ENCODE measurements around the gene MANBA.
"Not testable (repeated sequence)": the region's sequence is repeated elsewhere in the genome, so short reads cannot be mapped to it uniquely, and the experiment has no call there.

MANBA gene

GRCh38 chr4:102730968-102731533 is 29.7 kb downstream of the MANBA start:
- H3K4me3 ChIP-seq (ENCODE audit: low read depth, low read length) = no peak overlapping the region
- DNase-seq (ENCODE audit: low read depth, low spot score) = no peak
- in situ Hi-C loops (cut with HindIII; ENCODE audit: low sequenced_read_pairs) = no loop called here
- TF ChIP-seq, protein P1, sequence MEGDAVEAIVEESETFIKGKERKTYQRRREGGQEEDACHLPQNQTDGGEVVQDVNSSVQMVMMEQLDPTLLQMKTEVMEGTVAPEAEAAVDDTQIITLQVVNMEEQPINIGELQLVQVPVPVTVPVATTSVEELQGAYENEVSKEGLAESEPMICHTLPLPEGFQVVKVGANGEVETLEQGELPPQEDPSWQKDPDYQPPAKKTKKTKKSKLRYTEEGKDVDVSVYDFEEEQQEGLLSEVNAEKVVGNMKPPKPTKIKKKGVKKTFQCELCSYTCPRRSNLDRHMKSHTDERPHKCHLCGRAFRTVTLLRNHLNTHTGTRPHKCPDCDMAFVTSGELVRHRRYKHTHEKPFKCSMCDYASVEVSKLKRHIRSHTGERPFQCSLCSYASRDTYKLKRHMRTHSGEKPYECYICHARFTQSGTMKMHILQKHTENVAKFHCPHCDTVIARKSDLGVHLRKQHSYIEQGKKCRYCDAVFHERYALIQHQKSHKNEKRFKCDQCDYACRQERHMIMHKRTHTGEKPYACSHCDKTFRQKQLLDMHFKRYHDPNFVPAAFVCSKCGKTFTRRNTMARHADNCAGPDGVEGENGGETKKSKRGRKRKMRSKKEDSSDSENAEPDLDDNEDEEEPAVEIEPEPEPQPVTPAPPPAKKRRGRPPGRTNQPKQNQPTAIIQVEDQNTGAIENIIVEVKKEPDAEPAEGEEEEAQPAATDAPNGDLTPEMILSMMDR (IDR thresholded peaks at IDR 0.05; ENCODE audit: low read depth, low read length) = peak; percentile 26

- H3K4me3 ChIP-seq (ENCODE audit: low read depth, low read length); in situ Hi-C loops (cut with HindIII; ENCODE audit: low sequenced_read_pairs); DNase-seq (ENCODE audit: low read depth, low spot score): not testable (repeated sequence)
Measured at GRCh38 chr4:102729486-102729885, 31.3 kb downstream of the MANBA start.

DNA sequence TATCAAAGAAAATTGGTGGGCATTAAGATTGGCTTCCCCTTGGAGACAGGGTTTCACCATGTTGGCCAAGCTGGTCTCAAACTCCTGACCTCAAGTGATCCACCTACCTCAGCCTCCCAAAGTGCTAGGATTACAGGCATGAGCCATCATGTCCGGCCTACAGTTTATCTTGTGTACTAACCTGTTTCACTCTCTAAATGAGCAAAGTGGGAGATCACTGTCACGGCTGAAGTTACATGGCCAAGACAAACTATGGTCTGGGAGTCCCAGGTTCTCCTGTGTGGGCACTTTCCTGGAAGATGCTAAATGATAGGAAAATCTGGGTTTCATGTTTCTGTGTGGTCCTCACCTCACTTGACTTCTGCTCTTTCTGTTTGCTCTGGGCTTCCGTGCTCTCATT is 33.8 kb downstream of the MANBA start:
- in situ Hi-C loops (cut with HindIII; ENCODE audit: low sequenced_read_pairs); DNase-seq (ENCODE audit: low read depth, low spot score); H3K4me3 ChIP-seq (ENCODE audit: low read depth, low read length): not testable (repeated sequence)

- in situ Hi-C loops (cut with HindIII; ENCODE audit: low sequenced_read_pairs) = no loop called here
- no peak for DNase-seq (ENCODE audit: low read depth, low spot score)
Measured at GRCh38 chr4:102726068-102726467, 34.7 kb downstream of the MANBA start.

DNA sequence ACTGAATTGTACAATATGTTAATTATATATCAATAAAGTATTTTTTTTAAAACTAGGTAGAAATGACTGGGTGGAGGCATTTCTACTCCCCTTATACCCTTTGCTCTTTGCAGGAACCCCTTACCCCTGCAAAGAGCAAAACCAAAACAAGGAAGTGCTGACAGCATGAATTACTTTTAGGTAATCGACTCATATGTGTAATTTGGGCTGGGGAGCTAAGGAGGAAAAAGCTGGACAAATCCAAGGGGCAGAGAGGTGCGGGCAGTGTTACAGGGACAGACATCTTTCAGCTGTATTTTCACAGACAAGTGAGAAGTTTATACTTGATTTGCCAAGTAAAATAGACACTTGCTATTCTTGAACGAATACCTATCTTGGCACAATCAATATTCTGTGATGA is 35.5 kb downstream of the MANBA start:
- in situ Hi-C loops (cut with HindIII; ENCODE audit: low sequenced_read_pairs) = no loop called here
- TF ChIP-seq, protein P1 (IDR thresholded peaks at IDR 0.05; ENCODE audit: low read depth, low read length) = no peak
- no peak overlapping the region for H3K4me3 ChIP-seq (ENCODE audit: low read depth, low read length)
- no peak for DNase-seq (ENCODE audit: low read depth, low spot score)

More at GRCh38 chr4:102726068-102726467, 34.7 kb downstream of the MANBA start:
- H3K4me3 ChIP-seq (ENCODE audit: low read depth, low read length) = no peak overlapping the region
- TF ChIP-seq, protein P1 (IDR thresholded peaks at IDR 0.05; ENCODE audit: low read depth, low read length) = no peak

DNA sequence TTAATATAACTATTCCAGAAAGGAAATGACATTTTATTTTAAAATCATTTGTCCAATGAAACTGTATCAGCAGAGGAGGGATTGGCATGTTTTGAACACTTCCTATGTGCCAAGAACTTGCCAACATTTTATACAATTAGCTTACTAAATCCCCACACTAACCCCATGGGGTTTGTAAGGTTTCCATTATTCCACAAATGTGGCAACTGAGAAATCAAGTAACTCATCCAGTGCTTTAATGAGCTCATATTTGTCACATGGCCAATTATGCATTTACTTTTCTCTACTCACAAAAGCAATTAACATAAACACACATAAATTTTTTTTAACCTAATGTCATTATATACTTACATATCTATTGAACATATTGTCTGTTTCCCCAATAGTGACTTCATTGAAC is 37.3 kb downstream of the MANBA start:
- no peak for DNase-seq (ENCODE audit: low read depth, low spot score)
- no peak overlapping the region for H3K4me3 ChIP-seq (ENCODE audit: low read depth, low read length)
- in situ Hi-C loops (cut with HindIII; ENCODE audit: low sequenced_read_pairs) = no loop called here
- TF ChIP-seq, protein P1 (IDR thresholded peaks at IDR 0.05; ENCODE audit: low read depth, low read length) = no peak

DNA sequence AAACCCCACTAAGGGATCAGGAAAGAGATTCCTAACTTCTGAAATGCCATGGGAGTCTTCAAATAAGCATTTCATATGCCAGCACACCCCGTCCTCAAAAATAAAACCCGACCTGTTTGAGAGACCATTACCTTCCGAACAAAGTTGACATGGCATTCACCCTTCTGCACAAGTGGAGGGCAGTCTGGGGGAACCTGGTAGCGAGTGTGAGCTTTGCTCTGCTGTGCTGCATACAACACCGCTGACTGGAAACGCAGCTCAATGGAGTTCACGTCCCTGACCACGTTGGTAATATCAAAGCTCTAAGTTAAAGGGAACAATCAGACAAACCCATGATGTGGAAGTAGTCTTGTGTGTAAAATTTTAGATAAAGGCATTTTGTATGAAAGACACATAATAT is 38.0 kb downstream of the MANBA start:
- in situ Hi-C loops (cut with HindIII; ENCODE audit: low sequenced_read_pairs) = no loop called here
- no peak for DNase-seq (ENCODE audit: low read depth, low spot score)
- H3K4me3 ChIP-seq (ENCODE audit: low read depth, low read length) = no peak overlapping the region
- TF ChIP-seq, protein P1 (IDR thresholded peaks at IDR 0.05; ENCODE audit: low read depth, low read length) = no peak

DNA sequence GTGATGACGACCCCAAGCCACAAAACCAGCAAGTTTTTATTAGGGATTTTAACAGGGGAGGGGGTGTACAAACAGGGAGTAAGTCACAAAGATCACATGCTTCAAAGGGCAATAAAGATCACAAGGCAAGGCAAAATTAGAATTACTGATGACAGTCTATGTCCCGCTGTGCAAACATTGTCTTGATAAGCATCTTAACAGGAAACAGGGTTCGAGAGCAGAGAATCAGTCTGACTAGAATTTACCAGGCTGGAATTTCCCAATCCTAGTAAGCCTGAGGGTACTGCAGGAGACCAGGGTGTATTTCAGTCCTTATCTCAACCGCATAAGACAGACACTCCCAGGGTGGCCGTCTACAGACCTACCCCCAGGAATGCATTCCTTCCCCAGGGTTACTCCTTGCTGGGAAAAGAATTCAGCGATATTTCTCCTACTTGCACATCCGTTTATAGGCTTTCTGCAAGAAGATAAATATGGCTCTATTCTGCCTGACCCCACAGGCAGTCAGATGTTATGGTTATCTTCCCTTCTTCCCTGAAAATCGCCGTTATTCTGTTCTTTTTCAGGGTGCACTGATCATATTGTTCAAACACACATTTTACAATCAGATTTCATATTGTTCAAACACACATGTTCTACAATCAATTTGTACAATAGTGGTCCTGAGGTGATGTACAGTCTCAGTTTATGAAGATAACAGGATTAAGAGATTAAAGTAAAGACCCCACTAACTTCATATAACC is 41.8 kb downstream of the MANBA start:
- H3K4me3 ChIP-seq (ENCODE audit: low read depth, low read length); DNase-seq (ENCODE audit: low read depth, low spot score); in situ Hi-C loops (cut with HindIII; ENCODE audit: low sequenced_read_pairs): not testable (repeated sequence)
